Cardiac fibroblast (primary cell): ENCODE data around the gene TMX2.
"Not testable (repeated sequence)": the region's sequence is repeated elsewhere in the genome, so short reads cannot be mapped to it uniquely, and the experiment has no call there.

ENCODE experiments used
- DNase-seq, 2 donors: peaks; one replicate each; pipeline versions ENCODE4 v3.0.0 to v3.0.0-alpha.2; 2010; ENCODE audit warnings: low read depth in 2 of 2
- H3K4me3 ChIP-seq, 2 donors: replicated peaks in 1 of 2; 1 replicate in 1 of 2; 2 replicates in 1 of 2; pipeline ENCODE4 v1.5.1; 2011; ENCODE audit warnings: low read depth in 2 of 2, low read length in 2 of 2, mild to moderate bottlenecking in 2 of 2, moderate library complexity in 1 of 2
- CTCF ChIP-seq: IDR thresholded peaks from one replicate; pipeline ENCODE4 v1.5.1; 2011; ENCODE audit warnings: low read depth, mild to moderate bottlenecking, low read length, inconsistent platforms

Gene TMX2

DNA sequence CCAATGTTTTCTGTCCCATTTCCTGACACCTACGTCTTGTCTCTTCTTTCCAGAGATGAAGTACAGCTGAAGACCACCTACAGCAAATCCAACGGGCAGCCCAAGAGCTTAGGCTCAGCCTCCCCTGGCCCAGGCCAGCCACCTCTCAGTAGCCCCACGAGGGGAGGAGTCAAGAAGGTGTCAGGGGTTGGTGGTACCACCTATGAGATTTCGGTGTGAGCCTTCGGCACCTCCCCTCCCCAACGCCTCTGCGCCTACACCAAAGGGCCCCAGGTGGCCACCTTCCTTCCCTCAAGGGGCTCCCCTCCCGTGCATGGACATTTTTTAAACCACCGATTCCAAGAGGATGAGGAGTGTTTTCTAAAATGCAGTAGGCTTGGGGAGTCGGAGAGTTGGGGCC lies 12.6 kb upstream of the TMX2 start:
- no peak for TF ChIP-seq CTCF
- no peak for DNase-seq
- no peak overlapping the region for H3K4me3 ChIP-seq

GRCh38 chr11:57700425-57700824 lies 12.0 kb upstream of the TMX2 start:
- no peak for TF ChIP-seq CTCF
- H3K4me3 ChIP-seq = no peak overlapping the region
- DNase-seq = no peak

- TF ChIP-seq CTCF = no peak
- no peak for DNase-seq
- H3K4me3 ChIP-seq = no peak overlapping the region
Observed at GRCh38 chr11:57703341-57703740, 9.1 kb upstream of the TMX2 start.

GRCh38 chr11:57704932-57705331 lies 7.5 kb upstream of the TMX2 start:
- no peak for TF ChIP-seq CTCF
- no peak overlapping the region for H3K4me3 ChIP-seq
- DNase-seq = no peak

DNA sequence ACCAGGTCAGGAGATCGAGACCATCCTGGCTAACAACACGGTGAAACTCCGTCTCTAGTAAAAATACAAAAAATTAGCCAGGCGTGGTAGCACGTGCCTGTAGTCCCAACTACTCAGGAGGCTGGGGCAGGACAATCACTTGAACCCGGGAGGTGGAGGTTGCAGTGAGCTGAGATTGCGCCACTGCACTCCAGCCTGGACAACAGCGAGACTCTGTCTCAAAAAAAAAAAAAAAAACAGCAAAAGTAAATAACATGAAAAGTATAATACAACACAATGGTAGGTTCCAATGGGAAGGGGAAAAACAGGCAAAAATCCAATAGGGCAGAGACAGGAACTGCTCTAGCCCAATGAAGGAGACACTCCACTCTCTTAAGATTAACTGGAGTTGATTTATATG lies 7.0 kb upstream of the TMX2 start:
- not testable (repeated sequence) for H3K4me3 ChIP-seq, DNase-seq

DNA sequence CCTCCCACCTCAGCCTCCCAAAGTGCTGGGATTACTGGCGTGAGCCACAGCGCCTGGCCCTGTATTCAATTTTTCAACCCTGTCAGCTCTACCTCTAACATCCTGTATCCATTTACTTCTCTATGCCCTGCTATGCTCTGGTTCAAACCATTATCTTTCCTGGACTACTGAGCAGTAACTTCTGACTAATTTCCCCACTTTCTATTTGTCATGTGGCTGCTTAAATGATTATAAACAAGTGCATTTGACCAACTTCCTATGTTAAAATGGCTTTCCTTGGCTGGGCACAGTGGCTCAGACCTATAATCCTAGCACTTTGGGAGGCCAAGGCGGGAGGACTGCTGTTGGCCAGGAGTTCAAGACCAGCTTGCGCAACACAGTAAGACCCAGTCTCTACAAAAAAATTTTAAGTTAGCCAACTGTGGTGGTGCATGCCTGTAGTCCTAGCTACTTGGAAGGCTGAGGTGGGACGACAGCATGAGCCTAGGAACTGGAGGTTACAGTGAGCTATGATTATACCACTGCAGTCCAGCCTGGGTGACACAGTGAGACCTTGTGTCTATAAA lies 2.5 kb upstream of the TMX2 start:
- no peak for DNase-seq
- no peak for TF ChIP-seq CTCF
- H3K4me3 ChIP-seq = no peak overlapping the region

GRCh38 chr11:57711414-57712255 lies 758 bp upstream of the TMX2 start, which contains the start of gene MED19:
TSS of gene MED19 (minus strand) at chr11:57712215. CDS start at chr11:57712179, 36 bp downstream.
- DNase-seq = peak; percentile 74 to 77
- no peak for TF ChIP-seq CTCF
- peak within 1 kb of the TSS; percentile 95 to 98 for H3K4me3 ChIP-seq
